Renal pelvis (tissue), 4 donors: ENCODE data around the gene CBX5. TPM values are rescaled to one million over a fixed set of nuclear protein-coding genes. Genes with fewer than 3 reads are reported as not detected.
"Not testable (repeated sequence)": the region's sequence is repeated elsewhere in the genome, so short reads cannot be mapped to it uniquely, and the experiment has no call there.

Experiments
- DNase-seq: peaks from one replicate; pipeline ENCODE4 v3.0.0-alpha.2; 2013
- polyA plus RNA-seq, 3 donors: library from polyadenylated mRNA; unstranded; fragments of 120-200 nt; gene quantifications; one replicate each; pipeline ENCODE4 v1.2.1, GENCODE V29; 2013; ENCODE audit not compliant: insufficient read length in 3 of 3

CBX5 gene
- polyA plus RNA-seq, 3 donors: 103 to 146 (median 132) TPM

GRCh38 chr12:54204316-54204715, 75.6 kb downstream of the CBX5 start:
- DNase-seq: no peak

- DNase-seq: peak; percentile 81
Measured at GRCh38 chr12:54201001-54201794, 78.7 kb downstream of the CBX5 start.

DNA sequence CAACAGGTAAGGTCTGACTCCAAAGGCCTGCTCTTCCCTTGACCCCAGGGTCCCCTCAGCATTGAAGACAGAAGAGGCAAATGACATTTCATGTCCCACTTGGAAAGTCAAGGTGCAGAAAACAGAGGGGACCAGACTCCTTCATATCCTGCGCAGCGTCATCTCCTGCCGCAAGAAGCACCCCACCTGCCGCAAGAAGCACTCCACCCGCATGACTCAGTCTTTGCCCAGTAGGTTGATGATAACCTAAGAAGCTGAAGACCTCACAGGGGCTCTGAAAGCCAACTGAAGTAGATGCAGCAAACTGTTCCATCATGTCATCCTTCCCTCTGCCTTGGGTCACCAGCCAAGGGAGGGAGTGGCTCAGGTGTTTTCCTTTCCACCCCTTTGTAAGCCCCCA, 79.5 kb downstream of the CBX5 start:
- no peak for DNase-seq

DNA sequence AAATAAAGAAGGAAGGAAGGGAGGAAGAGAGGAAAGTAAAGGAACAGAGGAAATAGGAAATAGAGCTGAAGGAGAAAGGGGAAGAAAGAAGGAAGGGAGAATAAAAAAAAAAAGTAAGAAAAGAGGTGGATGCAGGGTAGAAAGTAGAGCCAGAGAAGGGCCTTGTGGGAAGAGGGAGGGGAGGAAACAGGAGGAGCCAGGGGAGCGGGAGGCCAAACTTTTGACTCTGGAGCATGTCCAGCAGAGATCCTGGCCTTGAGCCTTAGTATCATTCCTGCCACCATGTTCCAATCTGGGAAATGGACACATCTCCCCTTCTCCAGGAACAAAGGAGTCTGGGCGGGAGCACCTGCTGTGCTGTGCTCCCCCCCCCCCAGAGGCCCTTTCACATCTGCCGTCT, 80.0 kb downstream of the CBX5 start:
- DNase-seq: no peak

DNA sequence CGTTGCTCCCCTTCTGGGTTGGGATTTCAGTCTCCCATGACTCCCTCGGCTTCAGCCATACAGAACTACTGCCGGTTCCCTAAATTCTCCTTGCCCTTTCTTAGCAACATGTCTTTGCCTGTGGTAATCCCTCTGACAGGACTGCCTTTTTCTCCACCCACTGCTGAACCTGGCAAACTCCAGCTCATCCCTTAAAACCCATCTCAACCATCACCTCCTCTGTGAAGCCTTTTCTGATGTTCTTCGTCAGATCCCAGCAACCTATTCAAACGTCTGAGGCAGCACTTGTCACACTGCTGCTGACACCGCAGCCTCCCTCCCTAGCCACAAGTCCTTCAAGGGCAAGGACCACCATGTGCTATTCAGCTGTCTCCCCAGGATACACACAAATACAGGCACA, 80.9 kb downstream of the CBX5 start:
- no peak for DNase-seq

- DNase-seq: no peak
Measured at GRCh38 chr12:54197431-54197909, 82.5 kb downstream of the CBX5 start.

DNA sequence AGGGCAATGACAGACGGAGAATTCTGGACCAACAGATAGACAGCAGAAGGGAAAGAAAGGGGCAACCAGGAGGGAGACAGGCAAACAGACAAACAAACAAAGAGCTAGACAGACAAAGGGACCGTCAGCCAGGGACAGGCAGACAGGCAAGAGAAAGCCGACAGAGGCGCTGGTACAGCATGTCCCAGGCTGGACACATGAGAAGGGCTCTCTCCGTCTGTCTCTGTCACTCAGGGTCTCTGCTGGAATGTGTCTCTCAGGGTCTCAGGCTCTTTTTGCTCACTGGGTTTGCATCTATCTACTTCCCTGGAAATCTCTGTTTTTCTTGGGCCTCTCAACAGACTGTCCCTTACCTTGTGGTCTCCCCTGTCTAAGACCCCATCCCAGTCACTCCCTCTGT, 82.9 kb downstream of the CBX5 start:
- no peak for DNase-seq

- no peak for DNase-seq
Measured at GRCh38 chr12:54196396-54196795, 83.5 kb downstream of the CBX5 start.

DNA sequence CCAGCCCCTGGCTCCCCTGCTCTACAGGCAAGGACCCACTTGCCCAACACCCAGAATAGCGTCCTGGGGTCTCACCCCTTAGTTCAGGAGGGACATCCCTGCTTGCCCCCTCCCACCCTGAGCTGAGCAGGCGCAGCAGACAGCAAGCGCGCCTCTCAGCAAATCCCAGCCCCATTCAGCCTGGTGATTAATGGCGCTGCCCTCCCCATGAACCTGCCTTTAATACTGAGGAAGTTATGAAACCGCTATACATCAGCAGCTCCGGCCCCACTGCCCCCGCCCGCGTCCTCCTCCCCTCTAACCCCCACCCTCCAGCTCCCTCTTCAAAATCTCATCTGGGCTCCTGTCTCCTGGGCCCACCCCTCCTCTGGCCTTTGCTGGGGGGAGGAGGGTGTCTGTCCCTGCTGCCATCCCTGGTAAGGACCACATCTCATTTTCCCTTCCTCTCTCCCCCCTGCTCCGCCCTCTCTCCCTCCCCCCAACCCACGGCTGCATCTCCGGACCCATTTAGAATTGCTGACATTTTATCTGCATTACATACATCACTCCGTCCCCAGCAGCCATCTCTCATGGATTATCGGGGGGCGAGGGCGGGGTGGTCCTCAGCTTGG, 84.1 kb downstream of the CBX5 start:
- DNase-seq: peak; percentile 95

GRCh38 chr12:54195080-54195736, 84.7 kb downstream of the CBX5 start:
- no peak for DNase-seq

DNA sequence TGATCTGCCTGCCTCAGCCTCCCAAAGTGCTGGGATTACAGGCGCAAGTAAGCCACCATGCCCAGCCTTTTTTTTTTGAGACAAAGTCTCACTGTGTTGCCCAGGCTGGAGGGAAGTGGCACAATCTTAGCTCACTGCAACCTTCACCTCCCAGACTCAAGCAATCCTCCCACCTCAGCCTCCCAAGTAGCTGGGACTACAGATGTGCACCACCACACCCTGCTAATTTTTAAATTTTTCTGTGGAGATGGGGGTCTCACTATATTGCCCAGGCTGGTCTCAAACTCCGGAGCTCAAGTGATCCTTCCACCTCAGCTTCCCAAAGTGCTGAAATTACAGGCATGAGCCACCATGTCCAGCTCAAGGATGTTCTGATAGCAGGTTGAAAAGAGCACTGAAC, 85.3 kb downstream of the CBX5 start:
- not testable (repeated sequence) for DNase-seq

DNA sequence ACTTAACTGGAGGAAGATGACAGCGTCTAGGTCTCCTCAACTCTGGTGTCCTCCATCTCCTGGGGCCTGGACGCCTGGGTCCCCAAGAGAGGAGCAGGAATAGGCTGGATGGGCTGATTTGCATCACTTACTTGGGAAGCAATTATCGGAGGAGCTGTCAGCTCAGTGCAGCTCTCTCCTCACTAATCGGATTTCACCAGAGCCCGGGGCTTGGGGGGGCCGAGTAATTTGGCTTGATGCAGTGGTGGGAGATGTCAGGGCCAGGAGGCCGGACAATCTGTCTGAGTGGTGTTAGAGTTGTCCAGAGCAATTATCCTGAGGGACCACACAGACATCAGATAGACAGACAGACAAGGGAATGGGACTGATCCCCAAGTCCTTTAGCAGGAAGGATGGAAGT, 86.5 kb downstream of the CBX5 start:
- DNase-seq: no peak

DNA sequence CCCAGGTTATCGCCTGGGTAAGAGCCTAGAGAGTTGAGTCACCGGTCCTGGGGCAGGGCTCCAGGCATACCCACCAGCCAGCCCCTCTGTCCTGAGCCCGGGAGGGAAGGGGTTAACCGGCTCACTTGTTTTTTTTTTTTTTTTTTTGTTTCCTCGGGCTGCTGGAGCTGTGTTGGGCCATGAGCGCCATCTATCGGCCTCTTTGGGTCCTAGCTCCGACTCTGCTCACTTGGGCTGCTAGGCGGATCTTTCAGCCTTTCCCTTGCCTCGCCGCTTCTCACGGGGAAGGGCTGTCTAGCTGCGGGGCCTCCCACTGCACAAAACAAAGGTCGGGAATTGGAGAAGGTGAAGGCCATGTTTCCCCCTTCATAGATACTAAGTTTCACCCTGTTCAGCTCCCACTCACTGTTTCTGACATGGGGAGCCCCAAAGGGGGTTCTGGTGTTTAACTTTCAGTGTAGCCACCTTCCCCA, 88.3 kb downstream of the CBX5 start:
- DNase-seq: peak; percentile 92

DNA sequence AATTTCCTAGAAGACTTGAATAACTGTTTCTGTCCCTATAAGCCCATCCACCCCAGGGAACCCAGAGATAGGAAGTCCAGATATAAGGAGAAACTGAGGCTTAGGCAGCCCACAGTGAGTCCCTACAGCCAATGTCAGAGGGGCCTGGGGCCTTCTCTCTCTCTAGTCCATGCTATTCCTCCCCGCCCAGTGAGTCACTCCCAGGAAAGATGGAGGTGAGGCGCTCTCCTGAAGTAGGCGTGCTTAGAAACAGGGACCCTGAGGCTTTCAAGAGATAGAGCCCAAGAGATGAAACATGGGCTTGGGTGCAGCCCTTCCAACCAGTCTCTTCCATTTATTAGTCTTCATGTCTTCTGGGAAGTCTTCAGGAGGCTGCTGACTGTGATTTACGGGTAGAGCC, 88.8 kb downstream of the CBX5 start:
- no peak for DNase-seq

GRCh38 chr12:54189198-54189539, 90.8 kb downstream of the CBX5 start:
- DNase-seq: no peak

DNA sequence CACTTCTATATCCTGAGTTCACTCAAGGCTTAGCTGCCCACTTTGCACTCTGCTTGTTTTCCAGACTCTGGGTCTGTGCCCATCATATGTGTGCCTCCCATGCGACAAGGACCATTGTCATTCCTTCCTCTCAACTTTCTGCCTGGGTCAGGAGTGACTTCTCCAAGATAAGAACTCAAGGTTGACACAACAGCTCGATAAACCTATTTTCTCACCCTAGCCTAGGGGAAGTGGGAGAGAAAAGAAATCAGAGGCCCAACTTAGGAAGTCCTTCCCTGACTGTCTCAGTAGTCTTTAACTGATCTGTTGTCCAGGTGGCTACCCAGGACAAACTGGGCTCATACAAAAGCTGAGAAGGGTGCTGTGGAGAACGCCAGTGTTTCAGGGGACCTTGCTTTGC, 92.8 kb downstream of the CBX5 start:
- DNase-seq: no peak

GRCh38 chr12:54185919-54186318, 94.0 kb downstream of the CBX5 start:
- no peak for DNase-seq

DNA sequence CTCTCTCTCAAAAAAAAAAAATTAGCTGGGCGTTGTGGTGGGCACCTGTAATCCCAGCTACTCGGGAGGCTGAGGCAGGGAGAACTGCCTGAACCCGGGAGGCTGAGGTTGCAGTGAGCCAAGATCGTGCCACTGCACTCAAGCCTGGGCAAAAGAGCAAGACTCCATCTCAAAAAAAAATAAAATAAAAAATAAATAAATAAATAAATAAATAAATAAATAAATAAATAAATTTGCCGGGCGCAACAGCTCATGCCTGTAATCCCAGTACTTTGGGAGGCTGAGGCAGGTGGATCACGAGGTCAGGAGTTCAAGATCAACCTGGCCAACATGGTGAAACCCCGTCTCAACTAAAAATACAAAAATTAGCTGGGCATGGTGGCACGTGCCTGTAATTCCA, 94.6 kb downstream of the CBX5 start:
- DNase-seq: not testable (repeated sequence)

- DNase-seq: no peak
Measured at GRCh38 chr12:54184024-54184805, 95.7 kb downstream of the CBX5 start.

- no peak for DNase-seq
Measured at GRCh38 chr12:54182981-54183380, 96.9 kb downstream of the CBX5 start.

- no peak for DNase-seq
Measured at GRCh38 chr12:54182086-54182485, 97.8 kb downstream of the CBX5 start.
